Natural killer cell (primary cell): ENCODE results near the gene PPIL1. TPM values are rescaled to one million over a fixed set of nuclear protein-coding genes. Genes with fewer than 3 reads are reported as not detected.
A peak's percentile ranks its signal among the peaks of the same experiment; 100 is the strongest.

Source experiments
- ATAC-seq, 3 donors: fragments of 150-1000 bp in 2 of 3; fragments of 200-7000 bp in 1 of 3; cut with Tn5 transposase; 1 replicate in 1 of 3; 2 replicates in 2 of 3; pipeline ENCODE4 v1.10.0; 2021; ENCODE audit warnings: mild to moderate bottlenecking in 2 of 3, moderate library complexity in 2 of 3
- DNase-seq, 2 donors: peaks; one replicate each; pipeline versions ENCODE4 v3.0.0 to v3.0.0-alpha.2; 2013 to 2021; ENCODE audit warnings: mixed read lengths in 1 of 2
- H3K27ac ChIP-seq: one replicate; pipeline ENCODE4 v1.5.1; 2013; ENCODE audit warnings: mild to moderate bottlenecking, low read length
- H3K27me3 ChIP-seq: one replicate; pipeline ENCODE4 v1.6.1; 2013; ENCODE audit warnings: low read length; ENCODE audit not compliant: control insufficient read depth, insufficient read depth
- H3K36me3 ChIP-seq: one replicate; pipeline ENCODE4 v1.6.1; 2013; ENCODE audit warnings: low read length; ENCODE audit not compliant: control insufficient read depth, insufficient read depth
- H3K4me1 ChIP-seq: one replicate; pipeline ENCODE4 v1.6.1; 2013; ENCODE audit warnings: low read length; ENCODE audit not compliant: control insufficient read depth, insufficient read depth
- H3K4me3 ChIP-seq: one replicate; pipeline ENCODE4 v1.5.1; 2013; ENCODE audit warnings: low read length
- H3K9me3 ChIP-seq: one replicate; pipeline ENCODE4 v1.6.1; 2013; ENCODE audit warnings: low read length; ENCODE audit not compliant: control insufficient read depth, insufficient read depth
- H3K27ac Mint-ChIP-seq, 2 donors: one replicate each; pipeline ENCODE4 v1.8.0; 2022; ENCODE audit warnings: mild to moderate bottlenecking in 2 of 2, mixed read lengths in 2 of 2, moderate library complexity in 1 of 2
- H3K27me3 Mint-ChIP-seq, 2 donors: one replicate each; pipeline ENCODE4 v1.8.0; 2022; ENCODE audit warnings: low read depth in 2 of 2, mixed read lengths in 2 of 2
- H3K36me3 Mint-ChIP-seq: one replicate; pipeline ENCODE4 v1.8.0; 2022; ENCODE audit warnings: mixed read lengths
- H3K4me1 Mint-ChIP-seq, 2 donors: one replicate each; pipeline ENCODE4 v1.8.0; 2022; ENCODE audit warnings: mixed read lengths in 2 of 2
- H3K4me3 Mint-ChIP-seq: one replicate; pipeline ENCODE4 v1.8.0; 2022; ENCODE audit warnings: mild to moderate bottlenecking, moderate library complexity, mixed read lengths
- H3K9me3 Mint-ChIP-seq, 2 donors: one replicate each; pipeline ENCODE4 v1.8.0; 2022; ENCODE audit warnings: mixed read lengths in 2 of 2
- CTCF ChIP-seq: fragments of 200-600 bp; IDR thresholded peaks from one replicate; pipeline ENCODE4 v1.8.0; 2022; ENCODE audit warnings: antibody characterized with exemption
- WGBS: methylation state at CpG from one replicate; pipeline ENCODE4 v1.1.7; 2013; ENCODE audit warnings: missing lambda C conversion rate; ENCODE audit not compliant: insufficient coverage; 5-methylcytosine and 5-hydroxymethylcytosine counted together
- intact Hi-C: fragments of 100-400 bp; cut with micrococcal nuclease; formaldehyde crosslinking; loops from one replicate; pipeline ENCODE4 v1.14.2; 2022
- total RNA-seq, 4 donors: library from RNA; stranded (reverse); fragments of 120-200 nt in 1 of 4; gene quantifications; one replicate each; pipeline versions ENCODE4 v1.2.3 to v1.2.4, GENCODE V29; 2013 to 2022

Gene PPIL1
- total RNA-seq, 3 donors from 2014 or later (not counting 1 experiment from before 2014, with no cell fraction given): 2.6 to 5.2 (median 5.1) TPM

- Mint-ChIP-seq H3K4me1 (peaks cover 30 to 33% of the 10 kb centered on the region in 2 donors), H3K27ac (peak overlapping the region; percentile 97 to 98), H3K9me3 (no peaks in the 10 kb centered on the region), H3K27me3 (peaks cover 0 to 2% of the 10 kb centered on the region in 2 donors), H3K36me3 (peaks cover under 1% of the 10 kb centered on the region), H3K4me3 (peak overlapping the region; percentile 99)
- peaks cover 10% of the 10 kb centered on the region for H3K4me1 ChIP-seq
- WGBS: no CpG with 5 or more reads among the region's 1 CpG
- no peak overlapping the region for H3K27ac ChIP-seq
- ATAC-seq: no peak
- H3K36me3 ChIP-seq: peaks cover 9% of the 10 kb centered on the region
- TF ChIP-seq CTCF: no peak
- no peaks in the 10 kb centered on the region for H3K27me3 ChIP-seq
- no peak overlapping the region for H3K4me3 ChIP-seq
- intact Hi-C loops: no loop called here
- H3K9me3 ChIP-seq: no peaks in the 10 kb centered on the region
- DNase-seq: no peak
Observed at GRCh38 chr6:36873115-36873514, 1.5 kb downstream of the PPIL1 start.

- ATAC-seq: no peak
- H3K4me1 Mint-ChIP-seq: peaks cover 36 to 44% of the 10 kb centered on the region in 2 donors
- Histone ChIP-seq H3K4me3 (no peak overlapping the region), H3K36me3 (peaks cover 13% of the 10 kb centered on the region), H3K9me3 (no peaks in the 10 kb centered on the region), H3K27ac (no peak overlapping the region), H3K27me3 (no peaks in the 10 kb centered on the region), H3K4me1 (peaks cover 10% of the 10 kb centered on the region)
- H3K27ac Mint-ChIP-seq: no peak overlapping the region
- H3K27me3 Mint-ChIP-seq: no peaks in the 10 kb centered on the region
- H3K36me3 Mint-ChIP-seq: peaks cover 11% of the 10 kb centered on the region
- 98% methylated on average over 2 of the region's 3 CpGs for WGBS
- no peak overlapping the region for H3K4me3 Mint-ChIP-seq
- intact Hi-C loops: no loop called here
- DNase-seq: no peak
- no peaks in the 10 kb centered on the region for H3K9me3 Mint-ChIP-seq
- TF ChIP-seq CTCF: no peak
Observed at GRCh38 chr6:36871686-36872085, 2.9 kb downstream of the PPIL1 start.

GRCh38 chr6:36867471-36868224 lies 7.0 kb downstream of the PPIL1 start:
- Histone ChIP-seq H3K27ac (no peak overlapping the region), H3K9me3 (no peaks in the 10 kb centered on the region), H3K36me3 (peaks cover 25% of the 10 kb centered on the region), H3K4me1 (no peaks in the 10 kb centered on the region), H3K4me3 (no peak overlapping the region), H3K27me3 (no peaks in the 10 kb centered on the region)
- no peak overlapping the region for H3K27ac Mint-ChIP-seq
- DNase-seq (no peak), ATAC-seq (no peak)
- TF ChIP-seq CTCF: no peak
- intact Hi-C loops: no loop called here
- H3K4me1 Mint-ChIP-seq: peaks cover 26 to 39% of the 10 kb centered on the region in 2 donors
- H3K9me3 Mint-ChIP-seq: no peaks in the 10 kb centered on the region
- WGBS: 88% methylated on average over 3 of the region's 4 CpGs
- peaks cover 11% of the 10 kb centered on the region for H3K36me3 Mint-ChIP-seq
- no peaks in the 10 kb centered on the region for H3K27me3 Mint-ChIP-seq
- H3K4me3 Mint-ChIP-seq: no peak overlapping the region

- Histone ChIP-seq H3K27me3 (no peaks in the 10 kb centered on the region), H3K36me3 (peaks cover 27% of the 10 kb centered on the region), H3K4me1 (no peaks in the 10 kb centered on the region), H3K9me3 (no peaks in the 10 kb centered on the region), H3K4me3 (no peak overlapping the region), H3K27ac (no peak overlapping the region)
- Mint-ChIP-seq H3K4me1 (peaks cover 22 to 38% of the 10 kb centered on the region in 2 donors), H3K9me3 (no peaks in the 10 kb centered on the region), H3K4me3 (no peak overlapping the region), H3K36me3 (peaks cover 11% of the 10 kb centered on the region), H3K27ac (peak overlapping the region in 1 of 2 donors; percentile 22), H3K27me3 (no peaks in the 10 kb centered on the region)
- intact Hi-C loops: no loop called here
- no peak for TF ChIP-seq CTCF
- ATAC-seq (no peak), DNase-seq (no peak)
- 85% methylated on average over 2 of the region's 2 CpGs for WGBS
Observed at GRCh38 chr6:36865835-36866234, 8.8 kb downstream of the PPIL1 start.
